ENCODE results near the gene PLS1.

DNA sequence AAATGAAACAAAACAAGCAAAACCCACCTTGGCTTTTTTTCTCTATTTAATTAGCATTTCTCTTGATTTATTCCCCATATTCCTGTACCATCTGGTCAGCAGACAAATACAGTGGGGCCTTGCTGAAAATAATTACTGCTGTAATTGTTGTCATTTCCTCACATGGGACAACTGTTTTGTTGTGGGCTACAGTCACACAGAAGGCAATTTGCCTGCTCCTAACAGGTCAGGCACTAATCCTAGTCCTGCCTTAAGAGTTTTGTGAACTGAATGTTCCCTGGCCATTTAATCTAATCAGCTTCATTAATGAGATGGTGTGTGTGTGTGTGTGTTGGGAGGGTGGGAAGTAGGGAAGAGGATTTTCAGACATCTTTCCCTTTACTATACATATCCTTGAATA, 139.3 kb downstream of the PLS1 start:
- TF ChIP-seq POLR2AphosphoS5 (IDR thresholded peaks at IDR 0.05; ENCODE audit: low read depth) (no peak), GABPA (IDR thresholded peaks at IDR 0.05; ENCODE audit: low read depth) (no peak), SPI1 (IDR thresholded peaks at IDR 0.05; ENCODE audit: borderline replicate concordance, low read depth) (no peak)
- TF ChIP-seq, protein P1, sequence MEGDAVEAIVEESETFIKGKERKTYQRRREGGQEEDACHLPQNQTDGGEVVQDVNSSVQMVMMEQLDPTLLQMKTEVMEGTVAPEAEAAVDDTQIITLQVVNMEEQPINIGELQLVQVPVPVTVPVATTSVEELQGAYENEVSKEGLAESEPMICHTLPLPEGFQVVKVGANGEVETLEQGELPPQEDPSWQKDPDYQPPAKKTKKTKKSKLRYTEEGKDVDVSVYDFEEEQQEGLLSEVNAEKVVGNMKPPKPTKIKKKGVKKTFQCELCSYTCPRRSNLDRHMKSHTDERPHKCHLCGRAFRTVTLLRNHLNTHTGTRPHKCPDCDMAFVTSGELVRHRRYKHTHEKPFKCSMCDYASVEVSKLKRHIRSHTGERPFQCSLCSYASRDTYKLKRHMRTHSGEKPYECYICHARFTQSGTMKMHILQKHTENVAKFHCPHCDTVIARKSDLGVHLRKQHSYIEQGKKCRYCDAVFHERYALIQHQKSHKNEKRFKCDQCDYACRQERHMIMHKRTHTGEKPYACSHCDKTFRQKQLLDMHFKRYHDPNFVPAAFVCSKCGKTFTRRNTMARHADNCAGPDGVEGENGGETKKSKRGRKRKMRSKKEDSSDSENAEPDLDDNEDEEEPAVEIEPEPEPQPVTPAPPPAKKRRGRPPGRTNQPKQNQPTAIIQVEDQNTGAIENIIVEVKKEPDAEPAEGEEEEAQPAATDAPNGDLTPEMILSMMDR (IDR thresholded peaks at IDR 0.05; ENCODE audit: insufficient read depth, low read length), result no peak
- TF ChIP-seq, protein P2, sequence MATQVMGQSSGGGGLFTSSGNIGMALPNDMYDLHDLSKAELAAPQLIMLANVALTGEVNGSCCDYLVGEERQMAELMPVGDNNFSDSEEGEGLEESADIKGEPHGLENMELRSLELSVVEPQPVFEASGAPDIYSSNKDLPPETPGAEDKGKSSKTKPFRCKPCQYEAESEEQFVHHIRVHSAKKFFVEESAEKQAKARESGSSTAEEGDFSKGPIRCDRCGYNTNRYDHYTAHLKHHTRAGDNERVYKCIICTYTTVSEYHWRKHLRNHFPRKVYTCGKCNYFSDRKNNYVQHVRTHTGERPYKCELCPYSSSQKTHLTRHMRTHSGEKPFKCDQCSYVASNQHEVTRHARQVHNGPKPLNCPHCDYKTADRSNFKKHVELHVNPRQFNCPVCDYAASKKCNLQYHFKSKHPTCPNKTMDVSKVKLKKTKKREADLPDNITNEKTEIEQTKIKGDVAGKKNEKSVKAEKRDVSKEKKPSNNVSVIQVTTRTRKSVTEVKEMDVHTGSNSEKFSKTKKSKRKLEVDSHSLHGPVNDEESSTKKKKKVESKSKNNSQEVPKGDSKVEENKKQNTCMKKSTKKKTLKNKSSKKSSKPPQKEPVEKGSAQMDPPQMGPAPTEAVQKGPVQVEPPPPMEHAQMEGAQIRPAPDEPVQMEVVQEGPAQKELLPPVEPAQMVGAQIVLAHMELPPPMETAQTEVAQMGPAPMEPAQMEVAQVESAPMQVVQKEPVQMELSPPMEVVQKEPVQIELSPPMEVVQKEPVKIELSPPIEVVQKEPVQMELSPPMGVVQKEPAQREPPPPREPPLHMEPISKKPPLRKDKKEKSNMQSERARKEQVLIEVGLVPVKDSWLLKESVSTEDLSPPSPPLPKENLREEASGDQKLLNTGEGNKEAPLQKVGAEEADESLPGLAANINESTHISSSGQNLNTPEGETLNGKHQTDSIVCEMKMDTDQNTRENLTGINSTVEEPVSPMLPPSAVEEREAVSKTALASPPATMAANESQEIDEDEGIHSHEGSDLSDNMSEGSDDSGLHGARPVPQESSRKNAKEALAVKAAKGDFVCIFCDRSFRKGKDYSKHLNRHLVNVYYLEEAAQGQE (IDR thresholded peaks at IDR 0.05; ENCODE audit: insufficient replicate concordance, low read depth), result no peak

Data from HL-60 (cell line).